ENCODE data around the gene KCTD15.

Gene KCTD15

GRCh38 chr19:33849551-33850147 is 53.0 kb downstream of the KCTD15 start:
- Histone ChIP-seq H3K36me3 (ENCODE audit: insufficient read depth, low read length) (no peaks in the 10 kb centered on the region), H3K4me1 (ENCODE audit: insufficient read depth, low read length, poor library complexity, severe bottlenecking) (no peaks in the 10 kb centered on the region), H4K20me1 (ENCODE audit: insufficient read depth, low read length, poor library complexity, severe bottlenecking) (no peaks in the 10 kb centered on the region), H3K9me2 (replicated peaks; ENCODE audit: low read depth, low read length) (no peaks in the 10 kb centered on the region), H3K9me3 (ENCODE audit: insufficient read depth, low read depth, low read length) (no peaks in the 10 kb centered on the region; the same call in 1 of the 2 replicates), H3K27me3 (ENCODE audit: insufficient read depth, low read length, poor library complexity, severe bottlenecking) (no peaks in the 10 kb centered on the region), H2AFZ (ENCODE audit: low read length) (no peak overlapping the region), H3K79me2 (ENCODE audit: insufficient read depth, low read length) (no peaks in the 10 kb centered on the region), H3F3A (ENCODE audit: low read depth) (no peaks in the 10 kb centered on the region), H3K9ac (ENCODE audit: low read depth, low read length, poor library complexity, severe bottlenecking) (no peak overlapping the region), H3K4me3 (ENCODE audit: low read length, poor library complexity, severe bottlenecking) (no peak overlapping the region), H3K4me2 (ENCODE audit: low read depth, low read length, poor library complexity, severe bottlenecking) (no peak overlapping the region)
- no peak for TF ChIP-seq EZH2phosphoT487 (IDR thresholded peaks at IDR 0.05; ENCODE audit: borderline replicate concordance)
- TF ChIP-seq, protein P1, sequence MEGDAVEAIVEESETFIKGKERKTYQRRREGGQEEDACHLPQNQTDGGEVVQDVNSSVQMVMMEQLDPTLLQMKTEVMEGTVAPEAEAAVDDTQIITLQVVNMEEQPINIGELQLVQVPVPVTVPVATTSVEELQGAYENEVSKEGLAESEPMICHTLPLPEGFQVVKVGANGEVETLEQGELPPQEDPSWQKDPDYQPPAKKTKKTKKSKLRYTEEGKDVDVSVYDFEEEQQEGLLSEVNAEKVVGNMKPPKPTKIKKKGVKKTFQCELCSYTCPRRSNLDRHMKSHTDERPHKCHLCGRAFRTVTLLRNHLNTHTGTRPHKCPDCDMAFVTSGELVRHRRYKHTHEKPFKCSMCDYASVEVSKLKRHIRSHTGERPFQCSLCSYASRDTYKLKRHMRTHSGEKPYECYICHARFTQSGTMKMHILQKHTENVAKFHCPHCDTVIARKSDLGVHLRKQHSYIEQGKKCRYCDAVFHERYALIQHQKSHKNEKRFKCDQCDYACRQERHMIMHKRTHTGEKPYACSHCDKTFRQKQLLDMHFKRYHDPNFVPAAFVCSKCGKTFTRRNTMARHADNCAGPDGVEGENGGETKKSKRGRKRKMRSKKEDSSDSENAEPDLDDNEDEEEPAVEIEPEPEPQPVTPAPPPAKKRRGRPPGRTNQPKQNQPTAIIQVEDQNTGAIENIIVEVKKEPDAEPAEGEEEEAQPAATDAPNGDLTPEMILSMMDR (conservative IDR thresholded peaks at IDR 0.05; ENCODE audit: low read length), result no peak

GRCh38 chr19:33859016-33859415 is 62.3 kb downstream of the KCTD15 start:
- Histone ChIP-seq H3K27me3 (ENCODE audit: insufficient read depth, low read length, poor library complexity, severe bottlenecking) (no peaks in the 10 kb centered on the region), H3K4me1 (ENCODE audit: insufficient read depth, low read length, poor library complexity, severe bottlenecking) (no peaks in the 10 kb centered on the region), H3K79me2 (ENCODE audit: insufficient read depth, low read length) (no peaks in the 10 kb centered on the region), H3K4me3 (ENCODE audit: low read length, poor library complexity, severe bottlenecking) (no peak overlapping the region), H2AFZ (ENCODE audit: low read length) (no peak overlapping the region), H3K9me2 (replicated peaks; ENCODE audit: low read depth, low read length) (no peaks in the 10 kb centered on the region), H3K9ac (ENCODE audit: low read depth, low read length, poor library complexity, severe bottlenecking) (no peak overlapping the region), H3K36me3 (ENCODE audit: insufficient read depth, low read length) (no peaks in the 10 kb centered on the region), H3K9me3 (ENCODE audit: insufficient read depth, low read depth, low read length) (no peaks in the 10 kb centered on the region), H4K20me1 (ENCODE audit: insufficient read depth, low read length, poor library complexity, severe bottlenecking) (no peaks in the 10 kb centered on the region), H3K4me2 (ENCODE audit: low read depth, low read length, poor library complexity, severe bottlenecking) (no peak overlapping the region), H3F3A (ENCODE audit: low read depth) (no peaks in the 10 kb centered on the region)
- TF ChIP-seq, protein P1 (conservative IDR thresholded peaks at IDR 0.05; ENCODE audit: low read length), result no peak
- TF ChIP-seq EZH2phosphoT487 (IDR thresholded peaks at IDR 0.05; ENCODE audit: borderline replicate concordance), result no peak

DNA sequence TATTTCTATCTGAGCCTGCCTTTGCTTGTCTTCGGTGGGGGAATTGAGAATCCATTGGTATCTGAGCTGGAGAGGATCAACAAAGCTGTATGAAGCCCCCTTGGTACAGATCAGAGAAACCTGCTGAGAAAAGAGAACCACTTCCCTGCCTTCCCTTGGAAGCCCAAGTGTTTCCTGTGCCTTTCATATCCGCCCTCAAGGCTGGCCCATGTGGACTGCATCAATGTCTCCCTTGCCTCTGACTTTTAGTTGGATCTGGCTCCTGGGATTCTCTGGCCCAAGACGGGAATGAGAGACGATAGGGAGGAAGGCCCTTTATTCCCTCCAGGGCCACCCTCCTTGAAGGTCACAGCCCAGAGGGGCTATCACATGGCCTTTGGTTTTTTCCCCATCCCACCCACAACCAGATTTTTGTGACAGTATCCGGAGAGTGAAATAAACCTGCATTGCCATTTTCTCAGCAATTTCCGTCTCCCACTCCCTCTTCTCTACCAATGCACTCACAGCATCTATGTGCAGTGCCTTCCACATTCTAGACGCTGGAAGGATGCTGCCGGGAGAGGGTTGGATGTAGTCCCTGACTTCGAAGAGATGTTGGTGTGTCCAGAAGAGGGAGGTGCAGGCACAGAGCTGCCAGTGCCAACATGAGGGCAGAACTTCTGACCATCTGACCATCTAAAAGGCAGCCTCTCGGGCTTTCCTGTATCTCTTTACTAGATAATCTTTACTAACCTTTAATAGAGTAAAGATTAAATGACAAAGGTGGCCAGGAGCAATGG is 63.8 kb downstream of the KCTD15 start:
- Histone ChIP-seq H2AFZ (ENCODE audit: low read length) (no peak overlapping the region), H3K4me3 (ENCODE audit: low read length, poor library complexity, severe bottlenecking) (no peak overlapping the region), H3K27me3 (ENCODE audit: insufficient read depth, low read length, poor library complexity, severe bottlenecking) (no peaks in the 10 kb centered on the region), H3K9me2 (replicated peaks; ENCODE audit: low read depth, low read length) (no peaks in the 10 kb centered on the region), H3K36me3 (ENCODE audit: insufficient read depth, low read length) (no peaks in the 10 kb centered on the region), H3K9me3 (ENCODE audit: insufficient read depth, low read depth, low read length) (no peaks in the 10 kb centered on the region), H3K79me2 (ENCODE audit: insufficient read depth, low read length) (no peaks in the 10 kb centered on the region), H3K9ac (ENCODE audit: low read depth, low read length, poor library complexity, severe bottlenecking) (no peak overlapping the region), H3F3A (ENCODE audit: low read depth) (no peaks in the 10 kb centered on the region), H3K4me2 (ENCODE audit: low read depth, low read length, poor library complexity, severe bottlenecking) (no peak overlapping the region), H3K4me1 (ENCODE audit: insufficient read depth, low read length, poor library complexity, severe bottlenecking) (no peaks in the 10 kb centered on the region), H4K20me1 (ENCODE audit: insufficient read depth, low read length, poor library complexity, severe bottlenecking) (no peaks in the 10 kb centered on the region)
- TF ChIP-seq, protein P1 (conservative IDR thresholded peaks at IDR 0.05; ENCODE audit: low read length), result no peak

Data from Loucy (cell line).